HepG2 (cell line): ENCODE results near the gene CEACAM21. TPM values are rescaled to one million over a fixed set of nuclear protein-coding genes. Genes with fewer than 3 reads are reported as not detected.

Experiments used
- ATAC-seq: fragments of 200-7000 bp; cut with Tn5 transposase; 3 replicates; pipeline ENCODE4 v1.9.1; 2020; ENCODE audit warnings: mild to moderate bottlenecking, moderate library complexity
- BruUV-seq: library from RNA; stranded (reverse); fragments of 400-500 nt; replicated peaks from 2 replicates; lab custom pipeline; 2021; lab: Mats Ljungman, UMichigan
- CTCF ChIA-PET: fragments of 300-600 bp; formaldehyde crosslinking; extraction: SDS; loops from one replicate; lab custom pipeline; 2021; ENCODE audit warnings: low total read pairs, inconsistent platforms, low intra/inter-chr PET ratio; lab: Yijun Ruan, JAX
- POLR2A ChIA-PET: fragments of 350-600 bp; sonication (Branson Sonifier 250); formaldehyde crosslinking; loops from one replicate; lab custom pipeline; 2020; ENCODE audit warnings: antibody characterized with exemption, inconsistent platforms; lab: Yijun Ruan, JAX
- DNase-seq: peaks from one replicate; pipeline ENCODE4 v3.0.0-alpha.2; 2015; ENCODE audit warnings: low spot score
- FAIRE-seq: peaks from 3 replicates; lab custom pipeline; 2011; peaks lifted over from hg19 to GRCh38; lab: Jason Lieb, UNC
- H2AFZ ChIP-seq: one replicate; pipeline ENCODE4 v1.6.1; 2011; ENCODE audit warnings: low read length, inconsistent platforms
- H3K27ac ChIP-seq: fragments of 300-600 bp; 3 replicates; pipeline ENCODE4 v1.8.0; 2011; ENCODE audit warnings: mixed run types, mild to moderate bottlenecking, mixed read lengths, low read length, inconsistent platforms; ENCODE audit not compliant: insufficient read depth; ENCODE audit errors: extremely low read length
- H3K27me3 ChIP-seq, 2 experiments: fragments of 200-600 bp in 1 of 2; 2 replicates in 1 of 2; 3 replicates in 1 of 2; pipeline versions ENCODE4 v1.6.0 to v1.8.0; 2011; ENCODE audit warnings: low read length in 2 of 2, mild to moderate bottlenecking in 2 of 2, moderate library complexity in 2 of 2, inconsistent platforms in 1 of 2; ENCODE audit not compliant: insufficient read depth in 2 of 2, control insufficient read depth in 1 of 2
- H3K36me3 ChIP-seq, 2 experiments: fragments of 200-600 bp in 1 of 2; replicated peaks in 1 of 2; 2 replicates in 1 of 2; 3 replicates in 1 of 2; pipeline versions ENCODE4 v1.5.1 to v1.8.0; 2011; ENCODE audit warnings: low read length in 2 of 2, inconsistent platforms in 1 of 2; ENCODE audit not compliant: insufficient read depth in 2 of 2, control insufficient read depth in 1 of 2
- H3K4me1 ChIP-seq: 2 replicates; pipeline ENCODE4 v1.5.1; 2012; ENCODE audit warnings: low read length, inconsistent platforms; ENCODE audit not compliant: insufficient read depth
- H3K4me2 ChIP-seq: 2 replicates; pipeline ENCODE4 v1.6.0; 2011; ENCODE audit warnings: low read depth, low read length, inconsistent platforms
- H3K4me3 ChIP-seq, 3 experiments: fragments of 200-600 bp in 1 of 3; sonication (generic), shearing (Covaris generic) in 1 of 3; replicated peaks in 1 of 3; 2 replicates each; pipeline ENCODE4 v1.5.1; 2011 to 2016; ENCODE audit warnings: low read length in 3 of 3, inconsistent platforms in 2 of 3, low read depth in 2 of 3, mild to moderate bottlenecking in 2 of 3, control low read depth in 1 of 3, mixed read lengths in 1 of 3; ENCODE audit not compliant: insufficient read depth in 1 of 3
- H3K79me2 ChIP-seq: one replicate; pipeline ENCODE4 v1.6.1; 2011; ENCODE audit warnings: low read length, inconsistent platforms; ENCODE audit not compliant: insufficient read depth
- H3K9ac ChIP-seq: 2 replicates; pipeline ENCODE4 v1.6.0; 2011; ENCODE audit warnings: mild to moderate bottlenecking, low read depth, low read length, inconsistent platforms; ENCODE audit not compliant: insufficient read depth
- H3K9me3 ChIP-seq: 2 replicates; pipeline ENCODE4 v1.5.1; 2012; ENCODE audit warnings: mild to moderate bottlenecking, low read length
- H4K20me1 ChIP-seq: 2 replicates; pipeline ENCODE4 v1.6.0; 2011; ENCODE audit warnings: inconsistent platforms, mild to moderate bottlenecking, low read length, moderate library complexity; ENCODE audit not compliant: insufficient read depth
- ARNT ChIP-seq: fragments of 450-650 bp; IDR thresholded peaks from 2 replicates; pipeline ENCODE4 v1.6.1; 2017
- CEBPB ChIP-seq: IDR thresholded peaks from 2 replicates; pipeline ENCODE4 v1.6.1; 2011; ENCODE audit warnings: low read depth, low read length, improper control_type of control experiment, borderline replicate concordance
- MNT ChIP-seq: fragments of 450-650 bp; IDR thresholded peaks from 2 replicates; pipeline ENCODE4 v1.6.1; 2016
- PRMT3 ChIP-seq: sonication (generic); formaldehyde crosslinking; IDR thresholded peaks from 2 replicates; pipeline ENCODE4 v1.8.1; 2022; ENCODE audit warnings: low read depth, mild to moderate bottlenecking, moderate library complexity, missing genetic modification reagents, borderline replicate concordance
- WIZ ChIP-seq: sonication (generic); formaldehyde crosslinking; IDR thresholded peaks from 2 replicates; pipeline ENCODE4 v1.5.1; 2020; ENCODE audit warnings: mild to moderate bottlenecking, missing genetic modification reagents
- ZKSCAN8 ChIP-seq: IDR thresholded peaks from 2 replicates; pipeline ENCODE4 v1.6.1; 2016; ENCODE audit warnings: borderline replicate concordance, missing genetic modification reagents, missing compliant biosample characterization
- WGBS: methylation state at CpG from one replicate; pipeline ENCODE4 v1.1.6; 2017; ENCODE audit warnings: low lambda C conversion rate; 5-methylcytosine and 5-hydroxymethylcytosine counted together
- in situ Hi-C: cut with HindIII; loops from 2 replicates; pipeline ENCODE4 v1.10.0; 2017; ENCODE audit warnings: low pct_unique_long_range_greater_than_20kb; ENCODE audit not compliant: extremely low pct_ligation_motif_present
- intact Hi-C: fragments of 100-400 bp; cut with micrococcal nuclease; formaldehyde crosslinking; loops from one replicate; pipeline ENCODE4 v1.10.0; 2022; ENCODE audit not compliant: unreplicated experiment
- polyA plus RNA-seq, 8 experiments: library from polyadenylated mRNA; depleted of rRNA in 3 of 8; stranded (reverse) in 7 of 8; unstranded in 1 of 8; fragments of >200 nt; fragmentation: Illumina TruSeq in 4 of 8; extraction: Trizol in 4 of 8; gene quantifications; 2 replicates each; pipeline versions ENCODE4 v1.2.1 to v1.2.3, GENCODE V29; 2011 to 2016; ENCODE audit warnings: low read depth in 4 of 8, missing spikeins in 1 of 8, mixed read lengths in 1 of 8; ENCODE audit not compliant: insufficient read depth in 1 of 8
- total RNA-seq, 5 experiments: library from RNA; depleted of rRNA; stranded (reverse); fragments of >200 nt; fragmentation: Illumina TruSeq; extraction: Trizol; gene quantifications; 2 replicates each; pipeline ENCODE4 v1.2.3, GENCODE V29; 2016; ENCODE audit warnings: low read depth in 1 of 5

The CEACAM21 gene
- total and polyA plus RNA-seq, 2 of the 13 experiments (the other 11 are each of a cell fraction or from before 2014, with no cell fraction given) = 0.05 TPM; not detected in 1

GRCh38 chr19:41615207-41615606, 39.2 kb downstream of the CEACAM21 start:
- CTCF ChIA-PET = no interaction called here
- Histone ChIP-seq H3K4me2 (no peak overlapping the region), H3K9ac (no peak overlapping the region), H3K27me3 (no peaks in the 10 kb centered on the region; a peak in 1 of 5 replicates), H3K4me3 (no peak overlapping the region), H3K27ac (no peak overlapping the region), H3K36me3 (no peaks in the 10 kb centered on the region), H2AFZ (no peak overlapping the region), H3K79me2 (no peaks in the 10 kb centered on the region), H3K9me3 (no peaks in the 10 kb centered on the region), H3K4me1 (no peaks in the 10 kb centered on the region), H4K20me1 (no peaks in the 10 kb centered on the region)
- intact Hi-C loops = no loop called here
- ATAC-seq (no peak), DNase-seq (no peak), FAIRE-seq (no peak)
- peak; percentile 19; the same call in 1 of the 2 replicates for TF ChIP-seq MNT
- no peak for TF ChIP-seq PRMT3 (CRISPR knock-in tag)
- TF ChIP-seq ARNT = no peak
- no peak for TF ChIP-seq WIZ
- no peak for TF ChIP-seq ZKSCAN8 (CRISPR knock-in tag)
- no peak for TF ChIP-seq CEBPB
- no TSS peak for BruUV-seq
- in situ Hi-C loops = no loop called here
- POLR2A ChIA-PET = no interaction called here
- WGBS = 5% methylated on average over 2 of the region's 4 CpGs
